Activated CD4-positive, alpha-beta T cell treated with anti-CD3 and anti-CD28 coated beads, Interleukin-2, amount 50 U/mL, for 24 hours (primary cell): ENCODE results near the gene SEL1L.
"Not testable (repeated sequence)": the region's sequence is repeated elsewhere in the genome, so short reads cannot be mapped to it uniquely, and the experiment has no call there.

Experiments used
- DNase-seq, 2 donors: peaks; one replicate each; pipeline ENCODE4 v3.0.0-alpha.2; 2020; ENCODE audit warnings: low read depth in 1 of 2, low spot score in 1 of 2

Gene SEL1L

DNA sequence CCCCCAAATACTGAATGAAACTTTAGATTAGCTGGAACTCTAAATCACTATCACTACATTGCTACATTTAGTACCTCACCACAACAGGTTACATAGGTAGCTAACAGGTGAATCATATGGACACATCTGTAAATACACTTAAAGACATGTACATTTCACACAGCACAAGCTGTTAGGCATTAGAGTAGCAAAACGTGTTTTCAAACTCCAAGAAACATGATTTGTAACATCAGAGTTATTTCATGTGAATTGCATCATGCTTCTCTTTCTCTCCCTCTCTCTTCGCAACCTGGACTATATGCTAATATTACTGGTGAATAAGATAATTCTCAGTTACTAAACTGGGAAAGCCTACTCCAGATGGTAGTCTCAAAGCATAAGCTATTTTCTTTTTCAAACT lies 4.3 kb downstream of the SEL1L start:
- DNase-seq: no peak

DNA sequence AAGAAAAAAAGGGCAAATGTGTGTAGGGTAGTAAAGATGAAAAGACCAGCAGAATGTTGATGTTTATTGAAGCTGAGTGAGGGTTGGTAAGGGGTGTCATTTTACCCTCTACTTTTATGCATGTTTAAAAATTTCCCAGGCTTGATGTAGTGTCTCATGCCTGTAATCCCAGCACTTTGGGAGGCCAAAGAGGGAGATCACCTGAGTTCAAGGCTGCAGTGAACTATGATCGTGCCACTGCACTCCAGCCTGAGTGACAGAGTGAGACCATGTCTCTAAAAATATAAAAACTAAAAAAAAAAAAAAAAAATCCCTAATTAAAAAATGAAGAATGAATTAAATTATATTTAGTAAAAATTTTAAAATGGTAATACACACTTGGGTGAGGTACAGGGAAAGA lies 8.5 kb downstream of the SEL1L start:
- no peak for DNase-seq

DNA sequence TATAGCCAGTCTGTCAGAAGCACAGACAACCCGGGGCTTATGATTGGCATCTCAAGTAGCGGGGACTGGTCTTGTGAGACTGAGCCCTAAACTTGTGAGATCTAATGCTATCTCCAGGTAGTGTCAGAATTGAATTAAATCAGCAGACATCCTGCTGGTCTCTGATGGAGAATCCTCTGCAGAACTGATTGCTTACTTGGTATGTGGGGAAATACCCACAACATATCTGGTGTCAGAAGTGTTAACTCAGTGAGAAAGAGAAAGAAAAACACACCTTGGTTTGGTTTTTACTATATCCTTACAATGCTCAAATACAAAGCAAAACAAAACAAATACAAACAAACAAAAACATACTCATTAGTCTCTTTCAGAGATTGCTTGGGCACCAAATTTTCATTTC lies 10.0 kb downstream of the SEL1L start:
- DNase-seq: no peak

DNA sequence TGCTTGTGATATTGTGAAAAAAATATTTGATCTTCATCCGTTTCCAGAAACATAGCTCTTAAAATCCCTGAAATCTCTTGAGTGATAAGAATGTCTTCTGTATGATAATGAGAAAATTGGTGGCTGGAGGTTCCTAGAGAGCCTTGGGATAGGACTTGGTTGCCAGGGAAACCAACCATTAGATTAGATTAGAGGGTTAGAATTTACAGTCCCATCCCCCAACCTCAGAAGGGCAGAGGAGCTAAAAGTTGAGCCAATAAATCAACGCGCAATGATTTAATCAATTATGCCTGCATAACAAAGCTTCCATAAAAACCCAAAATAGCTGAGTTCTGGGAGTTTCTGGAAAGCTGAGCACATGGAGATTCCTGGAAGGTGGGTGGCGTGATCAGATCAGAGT lies 10.6 kb downstream of the SEL1L start:
- DNase-seq: no peak

DNA sequence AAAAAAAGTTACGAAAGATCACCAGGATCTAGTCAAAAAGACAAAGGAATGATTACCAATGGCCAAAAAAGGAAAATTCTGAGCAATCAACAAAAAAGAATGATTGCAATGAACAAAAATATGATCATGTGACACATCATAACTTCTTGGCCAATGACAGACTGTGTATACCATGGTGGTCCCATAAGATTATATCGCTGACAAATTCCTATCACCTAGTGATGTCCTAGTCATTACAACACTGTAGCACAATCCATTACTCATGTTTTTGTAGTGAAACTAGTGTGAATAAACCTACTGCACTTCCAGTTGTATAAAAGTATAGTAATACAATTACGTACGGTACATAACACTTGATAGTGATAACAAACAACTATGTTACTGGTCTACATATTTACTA lies 12.3 kb downstream of the SEL1L start:
- no peak for DNase-seq

DNA sequence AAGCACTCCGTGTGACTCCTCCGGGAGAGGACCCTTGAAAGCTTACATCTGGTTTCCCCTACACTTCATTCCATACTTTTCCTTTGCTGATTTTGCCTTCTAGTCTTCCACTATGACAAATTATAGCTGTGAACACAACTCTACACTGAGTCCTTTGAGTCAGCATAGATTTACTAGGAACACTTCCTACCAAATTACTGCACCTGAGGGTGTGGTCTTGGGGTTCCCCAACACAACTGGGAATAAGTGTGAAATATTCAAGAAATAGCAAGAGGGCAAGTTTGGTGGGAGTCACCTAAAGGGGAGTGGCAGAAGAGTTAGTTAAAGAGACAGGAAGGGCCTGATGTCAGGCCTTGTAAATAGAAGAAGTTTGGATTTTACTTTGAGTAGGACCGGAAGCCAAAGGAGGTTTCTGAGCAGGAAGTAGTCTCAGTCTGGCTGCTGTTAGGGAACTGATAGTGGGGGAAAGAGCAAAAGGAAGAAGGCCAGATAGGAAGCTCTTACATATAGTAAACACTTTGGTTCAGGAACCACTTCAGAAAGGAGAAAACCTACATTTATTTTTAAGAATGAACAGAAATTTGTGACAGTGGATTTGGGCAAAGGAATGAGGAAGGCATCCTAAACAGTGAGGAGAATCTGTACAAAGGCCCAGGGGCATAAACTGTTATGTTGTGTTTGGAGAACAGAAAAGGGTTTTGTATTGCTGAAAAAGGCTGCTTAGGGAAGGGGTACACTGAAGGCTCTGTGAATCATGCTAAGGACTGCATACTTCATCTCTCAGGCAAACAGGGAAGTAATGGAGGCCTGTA lies 14.2 kb downstream of the SEL1L start:
- no peak for DNase-seq

DNA sequence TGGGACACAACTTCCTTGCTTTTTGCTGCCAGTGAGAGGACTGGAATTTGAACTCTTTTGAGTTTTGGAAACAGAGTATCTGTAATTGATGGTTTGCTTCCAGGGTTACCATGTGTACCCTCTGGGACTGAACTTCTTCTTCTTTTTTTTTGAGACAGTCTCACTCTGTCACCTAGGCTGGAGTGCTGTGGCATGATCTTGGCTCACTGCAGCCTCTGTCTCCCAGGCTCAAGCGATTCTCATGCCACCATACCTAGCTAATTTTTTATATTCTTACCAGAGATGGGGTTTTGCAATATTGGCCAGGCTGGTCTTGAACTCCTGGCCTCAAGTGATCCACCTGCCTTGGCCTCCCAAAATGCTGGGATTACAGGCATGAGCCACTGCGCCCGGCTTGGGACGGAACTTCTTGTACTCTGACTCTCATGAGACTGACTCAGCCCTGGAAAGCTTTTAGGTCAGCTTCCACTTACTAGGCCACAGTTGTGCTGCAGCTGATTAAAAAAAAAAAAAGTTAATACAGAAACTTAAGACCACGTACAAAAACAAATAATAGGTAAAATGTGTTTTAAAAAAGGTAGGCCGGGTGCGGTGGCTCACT lies 15.8 kb downstream of the SEL1L start:
- no peak for DNase-seq

DNA sequence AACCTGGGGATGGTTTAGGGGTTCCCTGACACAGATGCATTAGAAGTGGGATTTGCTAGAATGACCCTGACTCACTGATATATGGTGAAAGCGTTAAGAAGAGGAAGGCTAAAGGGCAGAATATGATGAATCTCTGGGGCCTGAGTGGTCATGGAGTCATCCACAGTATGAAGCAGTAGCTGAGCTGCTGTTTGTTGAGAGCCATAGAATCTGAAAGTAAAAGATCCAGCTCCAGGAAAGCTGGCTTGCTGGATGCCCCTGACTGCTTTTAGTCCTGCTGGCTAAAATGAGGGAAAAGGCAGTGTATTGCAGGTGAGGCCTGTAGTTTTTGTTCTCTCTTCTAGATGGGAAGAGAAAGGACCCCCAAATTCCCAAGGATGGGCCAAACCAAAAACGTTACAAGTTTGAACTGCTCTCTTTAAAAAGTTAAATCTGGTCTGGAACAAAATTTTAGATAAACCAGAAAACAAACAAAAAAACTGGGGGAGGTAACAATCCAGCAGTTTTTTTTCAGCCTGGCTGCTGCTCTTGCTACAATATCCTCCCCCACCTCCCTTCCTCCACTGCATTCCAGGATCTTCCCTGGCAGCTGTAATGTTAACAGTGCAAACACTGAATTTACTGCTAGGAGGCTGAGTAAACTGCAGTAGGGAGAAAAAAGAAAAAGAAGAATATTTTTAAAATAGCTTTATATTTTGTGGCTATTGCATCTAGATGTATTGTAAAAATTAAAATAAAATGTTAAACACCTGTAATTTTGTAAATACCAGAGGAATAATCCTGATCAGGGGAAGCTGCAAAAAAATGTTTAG lies 16.5 kb downstream of the SEL1L start:
- DNase-seq: no peak

DNA sequence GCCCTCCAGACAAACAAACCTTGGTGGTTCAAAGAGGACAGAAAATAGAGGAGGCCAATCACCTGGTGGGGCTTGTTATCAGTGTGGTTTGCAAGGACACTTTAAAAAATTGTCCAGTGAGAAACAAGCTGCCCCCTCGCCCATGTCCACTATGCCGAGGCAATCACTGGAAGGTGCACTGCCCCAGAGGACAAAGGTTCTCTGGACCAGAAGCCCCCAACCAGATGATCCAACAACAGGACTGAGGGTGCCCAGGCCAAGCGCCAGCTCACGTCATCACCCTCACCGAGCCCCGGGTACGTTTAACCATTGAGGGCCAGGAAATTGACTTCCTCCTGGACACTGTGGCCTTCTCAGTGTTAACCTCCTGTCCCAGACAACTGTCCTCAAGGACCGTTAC lies 17.7 kb downstream of the SEL1L start:
- not testable (repeated sequence) for DNase-seq

DNA sequence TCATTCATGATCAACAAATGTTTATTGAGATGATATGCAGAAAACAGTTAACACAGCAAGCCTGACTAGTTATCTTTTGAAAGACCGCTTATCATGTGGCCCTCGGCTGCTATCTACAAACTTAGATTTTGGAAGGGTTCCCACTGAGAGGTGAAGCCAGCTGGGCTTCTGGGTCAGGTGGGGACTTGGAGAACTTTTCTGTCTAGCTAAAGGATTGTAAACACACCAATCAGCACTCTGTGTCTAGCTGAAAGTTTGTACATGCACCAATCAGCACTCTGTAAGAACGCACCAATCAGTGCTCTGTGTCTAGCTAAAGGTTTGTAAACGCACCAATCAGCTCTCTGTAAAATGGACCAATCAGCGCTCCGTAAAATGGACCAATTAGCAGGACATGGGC lies 20.8 kb downstream of the SEL1L start:
- DNase-seq: not testable (repeated sequence)

DNA sequence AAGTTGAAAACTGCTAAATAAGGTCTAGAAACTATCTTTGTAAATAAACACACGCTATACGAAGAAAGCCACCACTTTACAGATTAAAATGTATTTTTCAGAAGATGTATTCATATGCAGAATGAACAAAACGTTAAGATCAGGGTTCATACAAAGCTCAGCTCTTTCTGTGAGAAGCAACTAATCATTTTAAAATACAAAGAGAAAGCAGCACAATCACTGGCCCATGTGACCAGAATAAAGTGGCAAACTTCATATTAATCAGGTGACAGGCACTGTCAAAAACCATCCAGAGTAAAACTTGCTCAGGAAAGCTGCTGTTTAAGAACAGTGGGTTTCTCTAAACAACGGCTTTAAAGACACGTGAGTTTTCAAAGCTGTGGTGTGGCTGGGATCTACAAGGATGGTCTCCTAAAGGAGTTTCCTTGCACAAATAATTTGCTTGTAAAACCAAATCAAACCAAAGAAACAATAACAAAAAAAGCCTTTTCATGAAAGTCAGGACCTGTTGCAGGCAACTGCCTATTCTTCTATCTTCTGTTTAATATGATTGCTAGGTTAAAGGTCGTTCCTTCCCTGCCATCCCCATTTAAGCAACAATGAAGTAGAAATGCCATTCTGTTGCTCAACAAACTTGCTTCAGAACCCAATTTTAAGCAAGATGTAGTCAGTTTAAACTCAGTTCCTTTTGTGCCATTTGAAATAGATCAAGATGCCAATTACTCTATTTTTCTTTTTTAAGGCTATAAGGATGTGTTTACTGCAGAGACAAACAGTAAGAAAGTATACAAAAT lies 22.3 kb downstream of the SEL1L start:
- DNase-seq: no peak

DNA sequence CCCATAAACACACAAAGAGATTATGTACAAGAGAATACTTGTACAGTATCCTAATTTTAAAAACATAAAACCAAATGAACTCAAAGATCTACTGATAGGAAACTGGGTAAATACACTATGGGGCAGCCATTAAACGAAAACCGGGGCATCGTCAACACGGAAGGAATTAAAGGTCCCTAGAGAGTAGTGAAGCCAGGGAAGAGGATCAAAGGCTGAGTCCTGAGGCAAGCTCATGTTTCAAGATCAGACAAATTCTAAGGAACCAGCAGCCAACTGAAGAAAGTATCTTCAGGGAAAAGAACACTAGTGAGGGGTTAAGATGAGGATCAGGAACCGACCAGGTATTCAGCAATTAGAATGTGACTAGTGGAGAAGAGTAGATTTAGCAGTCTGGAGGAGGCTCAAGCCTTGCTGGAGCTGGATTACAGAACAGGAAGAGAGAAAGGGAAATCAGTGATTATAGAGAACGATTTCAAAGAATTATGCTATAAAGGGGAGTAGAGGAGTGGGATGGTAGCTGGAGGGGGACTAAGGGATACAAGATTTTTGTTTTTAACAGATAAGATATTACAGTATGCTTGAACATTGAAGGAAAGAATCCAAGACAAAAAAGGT lies 23.7 kb downstream of the SEL1L start:
- DNase-seq: no peak

DNA sequence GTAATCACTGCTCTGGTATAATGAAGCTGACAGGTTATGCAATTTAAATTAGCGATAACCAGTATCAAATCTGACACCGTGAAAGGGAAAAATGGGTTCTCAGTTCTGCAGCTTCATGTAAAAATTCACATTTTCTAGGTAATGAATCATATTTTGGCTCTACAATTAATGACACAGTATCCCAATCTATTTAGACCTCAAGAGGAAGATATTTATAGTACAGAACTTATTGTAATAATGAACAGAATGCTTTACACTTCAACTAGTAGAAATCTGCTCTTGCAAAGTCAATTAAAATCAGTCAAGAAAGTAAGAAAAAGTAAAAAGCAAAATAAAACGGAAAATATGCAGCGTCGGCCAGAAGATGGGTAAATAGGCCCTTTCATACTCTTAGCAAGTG lies 24.3 kb downstream of the SEL1L start:
- DNase-seq: no peak

DNA sequence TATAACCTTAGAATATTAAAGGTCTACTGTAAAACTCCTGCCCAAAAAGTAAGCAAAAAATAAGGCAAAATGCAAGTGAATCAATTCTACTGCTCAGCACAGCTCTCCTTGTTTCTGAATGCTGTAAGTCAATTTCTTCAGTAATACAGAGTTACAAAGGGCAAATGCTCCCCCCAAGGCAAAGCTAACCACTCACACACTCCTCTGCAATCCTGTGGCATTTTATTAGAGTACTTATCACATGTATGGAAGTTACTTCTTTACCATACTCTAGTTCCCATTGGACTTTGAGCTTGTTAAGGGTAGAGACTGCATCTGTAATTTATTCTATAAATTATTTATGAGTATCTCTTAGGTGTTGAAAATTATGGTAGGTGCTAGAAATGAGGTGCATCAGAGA lies 27.2 kb downstream of the SEL1L start:
- no peak for DNase-seq

DNA sequence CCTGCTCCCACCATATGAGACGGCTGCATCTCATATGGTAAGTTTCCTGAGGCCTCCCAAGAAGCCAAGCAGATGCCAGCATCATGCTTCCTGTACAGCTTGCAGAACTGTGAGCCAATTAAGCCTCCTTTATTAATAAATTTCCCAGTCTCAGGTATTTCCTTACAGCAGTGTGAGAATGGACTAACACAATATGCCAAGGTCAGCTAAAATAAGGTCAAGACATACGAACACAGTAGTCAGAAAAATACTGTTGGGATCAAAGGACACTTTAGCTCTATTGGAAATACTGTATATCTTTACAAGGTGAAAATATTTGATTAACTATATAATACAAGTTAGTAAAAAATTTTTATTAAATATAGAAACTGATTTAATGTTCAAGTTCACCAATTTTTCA lies 28.8 kb downstream of the SEL1L start:
- no peak for DNase-seq

DNA sequence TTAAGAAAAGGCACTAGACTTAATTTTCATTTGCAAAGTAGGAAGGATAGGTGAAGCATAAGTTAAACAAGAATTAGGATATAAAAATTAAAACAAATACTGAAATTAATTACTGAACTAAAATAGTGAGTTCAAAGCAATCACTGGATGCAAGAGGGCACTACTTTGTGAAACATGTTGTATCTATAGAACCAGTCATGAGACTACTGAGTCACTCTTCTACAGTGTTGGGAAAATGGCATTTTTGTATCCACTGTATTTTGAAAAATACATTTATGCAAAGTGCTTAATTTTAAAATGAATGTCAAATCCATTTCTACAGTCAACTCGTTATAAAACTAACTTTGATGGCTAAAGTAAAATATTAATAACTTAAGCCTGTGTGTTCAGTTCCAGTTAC lies 47.9 kb downstream of the SEL1L start:
- no peak for DNase-seq

DNA sequence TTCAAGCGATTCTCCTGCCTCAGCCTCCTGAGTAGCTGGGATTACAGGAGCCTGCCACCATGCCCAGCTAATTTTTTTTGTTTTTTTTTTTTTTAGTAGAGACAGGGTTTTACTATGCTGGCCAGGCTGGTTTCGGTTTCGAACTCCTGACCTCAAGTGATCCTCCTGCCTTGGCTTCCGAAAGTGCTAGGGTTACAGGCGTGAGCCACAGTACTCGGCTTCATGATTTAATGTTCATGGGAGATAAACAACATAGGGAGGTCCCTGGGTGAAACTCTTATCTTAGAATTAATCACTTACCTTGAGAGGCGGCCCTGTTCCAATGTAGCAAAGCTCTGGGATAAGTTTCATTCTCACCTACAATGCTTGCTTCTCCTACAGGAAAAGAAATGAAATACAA lies 48.3 kb downstream of the SEL1L start:
- DNase-seq: no peak

DNA sequence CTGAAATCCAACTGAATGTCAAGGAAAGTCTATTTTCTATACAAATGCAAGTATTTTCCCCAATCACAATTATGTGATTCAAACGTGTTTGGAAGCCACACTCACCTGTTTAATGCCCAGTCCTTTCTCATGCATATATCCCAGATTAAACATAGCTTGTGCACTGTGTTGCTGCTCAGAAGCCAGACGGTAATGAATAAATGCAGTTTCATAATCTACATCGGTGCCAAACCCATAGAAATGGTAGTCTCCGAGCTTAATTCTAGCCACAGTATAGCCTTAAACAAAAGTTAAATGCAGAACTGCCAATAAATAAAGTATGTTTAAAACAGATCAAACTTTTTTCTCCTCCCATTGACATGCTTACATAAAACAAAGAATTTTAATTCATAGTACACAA lies 49.5 kb downstream of the SEL1L start:
- no peak for DNase-seq

DNA sequence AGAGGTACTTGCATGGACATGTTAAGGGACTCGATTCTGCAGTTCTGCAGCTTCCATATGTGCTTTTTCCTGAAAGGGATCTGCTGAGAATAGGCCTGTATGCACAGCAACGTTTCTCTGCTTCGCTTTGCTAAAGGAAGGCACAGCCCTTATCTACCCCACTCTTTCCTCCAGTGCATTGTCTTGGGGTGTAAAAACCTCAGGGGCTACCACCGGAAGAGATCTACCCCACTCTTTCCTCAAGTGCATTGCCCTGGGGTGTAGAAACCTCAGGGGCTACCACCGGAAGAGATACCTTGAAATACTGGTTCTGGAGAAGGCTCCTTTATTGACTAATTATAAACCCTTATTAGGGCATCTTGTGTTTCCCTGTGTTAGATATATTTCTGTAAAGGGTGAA lies 52.9 kb downstream of the SEL1L start:
- DNase-seq: no peak

DNA sequence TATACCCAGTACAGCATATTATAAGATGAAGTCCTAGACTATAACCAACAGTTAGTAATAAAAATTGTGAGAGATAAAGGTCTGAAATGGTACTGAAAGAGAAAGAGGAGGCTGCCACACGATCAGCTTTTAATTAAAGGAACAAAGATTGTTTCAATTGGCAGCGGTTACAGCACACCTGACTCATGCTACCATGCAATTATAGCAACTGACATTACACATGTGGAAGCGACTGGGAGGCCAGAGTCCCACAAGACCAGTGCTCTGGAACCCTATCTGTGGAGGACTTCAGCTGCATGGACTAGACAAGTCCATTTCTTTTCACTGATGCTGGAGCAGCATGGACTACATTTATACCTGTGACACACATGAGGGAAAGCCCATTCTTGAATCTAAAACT lies 55.2 kb downstream of the SEL1L start:
- DNase-seq: no peak

DNA sequence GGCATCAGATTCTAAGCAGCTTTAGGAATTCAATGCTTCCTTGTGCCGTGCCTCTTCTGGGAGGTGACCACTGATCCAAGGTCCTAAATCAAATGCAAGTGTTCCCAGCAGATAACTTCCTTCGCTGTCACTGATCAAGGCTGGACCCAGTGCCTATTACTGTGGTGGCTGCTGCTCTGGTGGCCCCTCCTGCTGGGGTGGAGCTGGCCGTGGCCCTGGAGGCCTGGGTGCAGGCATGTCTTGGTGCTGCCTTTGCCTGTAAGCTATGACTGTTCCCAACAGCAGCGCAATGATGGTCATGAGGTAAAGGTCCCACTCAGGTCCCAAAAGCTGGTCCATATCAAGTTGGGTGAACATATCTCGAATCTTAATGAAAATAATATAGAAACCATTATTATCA lies 56.8 kb downstream of the SEL1L start:
- DNase-seq: no peak
